Measurements from ENCODE around the gene CCDC85A.

- TF ChIP-seq CTCF (IDR thresholded peaks at IDR 0.05) (no peak), EZH2 (IDR thresholded peaks at IDR 0.05) (no peak)
Measured at GRCh38 chr2:56291711-56292110, 107.9 kb downstream of the CCDC85A start.

Measured in neural progenitor cell (in vitro differentiated cells).